ENCODE data around the gene LIPK.

DNA sequence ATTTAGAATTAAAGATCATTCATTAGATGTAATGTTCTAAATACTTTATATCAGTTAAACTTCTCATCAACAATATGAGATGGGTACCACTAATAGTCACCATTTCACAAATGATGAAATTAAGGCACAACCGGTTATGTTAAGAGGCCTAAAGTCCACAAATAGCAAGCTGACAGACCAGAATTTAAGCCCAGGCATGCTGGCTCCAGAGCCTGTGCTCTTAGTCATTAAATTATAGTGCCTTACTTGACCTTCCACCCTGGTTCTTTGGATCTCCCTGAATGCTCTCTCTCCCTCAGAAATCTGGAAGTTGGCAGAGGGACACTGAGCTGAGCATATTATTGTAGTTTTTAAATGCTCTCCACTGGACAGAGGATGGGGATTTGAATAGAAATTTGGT, 57.4 kb downstream of the LIPK start:
- no peak for TF ChIP-seq SOX5 (CRISPR knock-in tag; IDR thresholded peaks at IDR 0.05; ENCODE audit: borderline replicate concordance)
- TF ChIP-seq SETDB1 (CRISPR knock-in tag; IDR thresholded peaks at IDR 0.05; ENCODE audit: borderline replicate concordance), result no peak
- no peak for TF ChIP-seq ATF1 (CRISPR knock-in tag; IDR thresholded peaks at IDR 0.05)
- TF ChIP-seq CTCF (CRISPR knock-in tag; IDR thresholded peaks at IDR 0.05), result no peak
- no peak for TF ChIP-seq TEAD2 (CRISPR knock-in tag; IDR thresholded peaks at IDR 0.05)
- no peak for TF ChIP-seq TRIM24 (CRISPR knock-in tag; IDR thresholded peaks at IDR 0.05)
- TF ChIP-seq RFX5 (IDR thresholded peaks at IDR 0.05; ENCODE audit: low read depth, low read length), result no peak
- TF ChIP-seq HINFP (CRISPR knock-in tag; IDR thresholded peaks at IDR 0.05; ENCODE audit: low read depth), result no peak
- TF ChIP-seq ZNF333 (CRISPR knock-in tag; IDR thresholded peaks at IDR 0.05; ENCODE audit: borderline replicate concordance), result no peak
- TF ChIP-seq TCF7L2 (IDR thresholded peaks at IDR 0.05; ENCODE audit: low read depth, low read length), result no peak
- no peak for TF ChIP-seq ZBTB3 (CRISPR knock-in tag; IDR thresholded peaks at IDR 0.05; ENCODE audit: borderline replicate concordance, low read depth)

Data from HepG2 (cell line).